GM12873 (cell line): ENCODE data around the gene AQP10.

Experiments
- TF ChIP-seq, protein P1 (sequence below): IDR thresholded peaks from 2 replicates; pipeline ENCODE4 v1.5.1; 2012; ENCODE audit warnings: low read depth, mild to moderate bottlenecking, moderate library complexity, low read length, control low read depth; ENCODE audit not compliant: insufficient read depth; ENCODE audit errors: missing control alignments

Gene AQP10, protein sequence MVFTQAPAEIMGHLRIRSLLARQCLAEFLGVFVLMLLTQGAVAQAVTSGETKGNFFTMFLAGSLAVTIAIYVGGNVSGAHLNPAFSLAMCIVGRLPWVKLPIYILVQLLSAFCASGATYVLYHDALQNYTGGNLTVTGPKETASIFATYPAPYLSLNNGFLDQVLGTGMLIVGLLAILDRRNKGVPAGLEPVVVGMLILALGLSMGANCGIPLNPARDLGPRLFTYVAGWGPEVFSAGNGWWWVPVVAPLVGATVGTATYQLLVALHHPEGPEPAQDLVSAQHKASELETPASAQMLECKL

GRCh38 chr1:154320882-154321608 lies at the start of gene AQP10:
TSS of gene AQP10 (plus strand) at chr1:154321093. CDS start at chr1:154321156, 63 bp downstream.
- TF ChIP-seq, protein P1, sequence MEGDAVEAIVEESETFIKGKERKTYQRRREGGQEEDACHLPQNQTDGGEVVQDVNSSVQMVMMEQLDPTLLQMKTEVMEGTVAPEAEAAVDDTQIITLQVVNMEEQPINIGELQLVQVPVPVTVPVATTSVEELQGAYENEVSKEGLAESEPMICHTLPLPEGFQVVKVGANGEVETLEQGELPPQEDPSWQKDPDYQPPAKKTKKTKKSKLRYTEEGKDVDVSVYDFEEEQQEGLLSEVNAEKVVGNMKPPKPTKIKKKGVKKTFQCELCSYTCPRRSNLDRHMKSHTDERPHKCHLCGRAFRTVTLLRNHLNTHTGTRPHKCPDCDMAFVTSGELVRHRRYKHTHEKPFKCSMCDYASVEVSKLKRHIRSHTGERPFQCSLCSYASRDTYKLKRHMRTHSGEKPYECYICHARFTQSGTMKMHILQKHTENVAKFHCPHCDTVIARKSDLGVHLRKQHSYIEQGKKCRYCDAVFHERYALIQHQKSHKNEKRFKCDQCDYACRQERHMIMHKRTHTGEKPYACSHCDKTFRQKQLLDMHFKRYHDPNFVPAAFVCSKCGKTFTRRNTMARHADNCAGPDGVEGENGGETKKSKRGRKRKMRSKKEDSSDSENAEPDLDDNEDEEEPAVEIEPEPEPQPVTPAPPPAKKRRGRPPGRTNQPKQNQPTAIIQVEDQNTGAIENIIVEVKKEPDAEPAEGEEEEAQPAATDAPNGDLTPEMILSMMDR: no peak

- TF ChIP-seq, protein P1: peak; percentile 82
These were observed 48.5 kb upstream of the AQP10 start, which contains the start of gene HAX1 for GRCh38 chr1:154272217-154272998. TSS of gene HAX1 (plus strand) at chr1:154272629. CDS start at chr1:154272724, 95 bp downstream.

GRCh38 chr1:154272999-154273563 lies 47.8 kb upstream of the AQP10 start:
- TF ChIP-seq, protein P1: no peak

- TF ChIP-seq, protein P1: peak; percentile 52
These were observed 44.1 kb upstream of the AQP10 start for GRCh38 chr1:154276797-154277196.

DNA sequence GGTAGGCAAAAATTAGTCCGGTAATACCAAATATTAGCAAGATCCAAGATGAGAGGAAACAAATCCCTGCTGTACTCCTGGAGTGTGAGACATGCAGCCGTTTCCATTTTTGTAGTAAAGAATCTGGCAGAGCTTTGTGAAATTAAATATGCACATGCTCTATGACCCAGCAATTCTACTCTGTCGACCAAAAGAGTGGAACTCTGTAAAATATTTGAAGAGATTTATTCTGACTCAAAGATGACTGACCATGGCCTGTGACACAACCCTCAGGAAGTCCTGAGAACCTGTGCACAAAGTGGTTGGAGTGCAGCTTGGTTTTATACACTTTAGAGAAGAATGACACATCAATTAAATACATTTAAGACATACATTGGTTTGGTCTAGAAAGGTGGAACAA lies 32.2 kb upstream of the AQP10 start:
- TF ChIP-seq, protein P1: no peak

GRCh38 chr1:154290921-154291320 lies 30.0 kb upstream of the AQP10 start:
- TF ChIP-seq, protein P1: no peak
